ENCODE results near the gene TBC1D14. TPM values are rescaled to one million over a fixed set of nuclear protein-coding genes. Genes with fewer than 3 reads are reported as not detected.

The TBC1D14 gene
- polyA plus RNA-seq, 3 donors: 36.3 to 44.7 (median 39.3) TPM

DNA sequence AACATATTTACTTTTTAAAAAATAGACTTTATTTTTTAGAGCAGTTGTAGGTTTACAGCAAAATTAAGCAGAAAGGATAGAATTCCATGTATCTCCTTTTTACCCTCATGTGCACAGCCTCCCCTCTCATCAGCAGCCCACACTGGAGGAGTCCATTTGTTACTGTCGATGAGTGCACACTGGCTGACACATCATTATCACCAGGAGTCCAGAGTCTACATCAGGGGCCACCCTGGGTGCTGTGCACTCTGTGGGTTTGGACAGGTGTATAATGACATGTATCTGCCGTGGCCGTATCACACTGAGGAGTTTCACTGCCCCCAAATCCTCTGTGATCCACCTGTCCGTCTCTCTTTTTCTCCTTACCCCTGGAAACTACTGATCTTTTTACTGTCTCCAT lies 26.3 kb downstream of the TBC1D14 start:
- peaks cover 56 to 60% of the 10 kb centered on the region in 2 donors for H3K4me1 ChIP-seq (ENCODE audit: control insufficient read depth in 1 of 2, insufficient read depth in 2 of 2, low read length in 2 of 2)
- H3K36me3 ChIP-seq (replicated peaks in 1 of 2; ENCODE audit: control insufficient read depth in 1 of 2, insufficient read depth in 2 of 2, low read length in 2 of 2): peaks cover 0 to 31% of the 10 kb centered on the region in 2 donors
- H3K9me3 ChIP-seq (replicated peaks in 1 of 2; ENCODE audit: control insufficient read depth in 1 of 2, insufficient read depth in 1 of 2, low read length in 2 of 2): no peaks in the 10 kb centered on the region
- H3K79me2 ChIP-seq (ENCODE audit: insufficient read depth, low read length): peaks cover 99% of the 10 kb centered on the region
- TF ChIP-seq, protein P1, sequence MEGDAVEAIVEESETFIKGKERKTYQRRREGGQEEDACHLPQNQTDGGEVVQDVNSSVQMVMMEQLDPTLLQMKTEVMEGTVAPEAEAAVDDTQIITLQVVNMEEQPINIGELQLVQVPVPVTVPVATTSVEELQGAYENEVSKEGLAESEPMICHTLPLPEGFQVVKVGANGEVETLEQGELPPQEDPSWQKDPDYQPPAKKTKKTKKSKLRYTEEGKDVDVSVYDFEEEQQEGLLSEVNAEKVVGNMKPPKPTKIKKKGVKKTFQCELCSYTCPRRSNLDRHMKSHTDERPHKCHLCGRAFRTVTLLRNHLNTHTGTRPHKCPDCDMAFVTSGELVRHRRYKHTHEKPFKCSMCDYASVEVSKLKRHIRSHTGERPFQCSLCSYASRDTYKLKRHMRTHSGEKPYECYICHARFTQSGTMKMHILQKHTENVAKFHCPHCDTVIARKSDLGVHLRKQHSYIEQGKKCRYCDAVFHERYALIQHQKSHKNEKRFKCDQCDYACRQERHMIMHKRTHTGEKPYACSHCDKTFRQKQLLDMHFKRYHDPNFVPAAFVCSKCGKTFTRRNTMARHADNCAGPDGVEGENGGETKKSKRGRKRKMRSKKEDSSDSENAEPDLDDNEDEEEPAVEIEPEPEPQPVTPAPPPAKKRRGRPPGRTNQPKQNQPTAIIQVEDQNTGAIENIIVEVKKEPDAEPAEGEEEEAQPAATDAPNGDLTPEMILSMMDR (IDR thresholded peaks at IDR 0.05): no peak
- H3K4me3 Mint-ChIP-seq: no peak overlapping the region
- peaks cover 0 to 9% (median 3%) of the 10 kb centered on the region in 7 donors for H3K9me3 Mint-ChIP-seq
- H3K36me3 Mint-ChIP-seq: peaks cover 40 to 74% of the 10 kb centered on the region in 2 donors
- H3K27ac Mint-ChIP-seq: peak overlapping the region in 2 of 7 donors; percentile 6
- no peak overlapping the region for H3K4me2 ChIP-seq (replicated peaks; ENCODE audit: extremely low read depth, low read length, poor library complexity, severe bottlenecking)
- no peaks in the 10 kb centered on the region for H3K27me3 ChIP-seq (ENCODE audit: control insufficient read depth in 2 of 2, insufficient read depth in 2 of 2, low read length in 2 of 2)
- H3K27me3 Mint-ChIP-seq (ENCODE audit: low read depth in 3 of 3): peaks cover 0 to 4% (median 0%) of the 10 kb centered on the region in 3 donors
- 100% methylated on average over 1 of the region's 4 CpGs for WGBS (ENCODE audit: insufficient coverage)
- H3K9ac ChIP-seq (ENCODE audit: insufficient read depth, low read length, poor library complexity, severe bottlenecking): no peak overlapping the region
- no peak overlapping the region for H3K27ac ChIP-seq (ENCODE audit: low read depth in 1 of 2, low read length in 2 of 2)
- H2AFZ ChIP-seq (ENCODE audit: insufficient read depth, low read depth, low read length, poor library complexity, severe bottlenecking): no peak overlapping the region
- H3K4me3 ChIP-seq (replicated peaks in 1 of 3; ENCODE audit: low read depth in 2 of 3, low read length in 3 of 3): no peak overlapping the region
- DNase-seq: no peak
- peaks cover 90% of the 10 kb centered on the region for H3K4me1 Mint-ChIP-seq
- peaks cover 49% of the 10 kb centered on the region for H4K20me1 ChIP-seq (ENCODE audit: insufficient read depth, low read length)
- intact Hi-C loops (cut with micrococcal nuclease): no loop called here

DNA sequence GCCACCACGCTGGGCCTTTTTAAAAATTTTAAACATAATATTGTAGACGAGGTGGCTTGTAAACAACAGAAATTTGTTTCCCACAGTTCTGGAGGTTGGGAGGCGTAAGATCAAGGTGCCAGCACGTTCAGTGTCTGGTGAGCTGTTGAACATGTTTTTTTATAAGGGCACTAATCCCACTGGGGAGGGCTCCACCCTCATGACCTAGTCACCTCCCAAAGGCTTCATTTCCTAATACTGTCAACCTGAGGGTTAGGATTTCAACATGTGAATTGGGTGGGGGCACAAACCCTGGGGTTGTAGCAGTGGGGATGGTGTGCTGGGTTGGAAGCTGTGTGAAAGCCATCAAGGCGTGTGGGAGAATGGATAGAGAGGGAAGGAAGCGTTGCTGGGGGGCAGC lies 27.6 kb downstream of the TBC1D14 start:
- 75% methylated on average over 3 of the region's 6 CpGs for WGBS (ENCODE audit: insufficient coverage)
- Mint-ChIP-seq H3K27ac (peak overlapping the region in 5 of 7 donors; percentile 83 to 96 (median 88)), H3K36me3 (peaks cover 29 to 62% of the 10 kb centered on the region in 2 donors), H3K27me3 (ENCODE audit: low read depth in 3 of 3) (peaks cover 0 to 4% (median 0%) of the 10 kb centered on the region in 3 donors), H3K4me1 (peaks cover 88% of the 10 kb centered on the region), H3K4me3 (no peak overlapping the region), H3K9me3 (peaks cover 0 to 9% (median 3%) of the 10 kb centered on the region in 7 donors)
- no peaks in the 10 kb centered on the region for H3K9me3 ChIP-seq (replicated peaks in 1 of 2; ENCODE audit: control insufficient read depth in 1 of 2, insufficient read depth in 1 of 2, low read length in 2 of 2)
- no peak overlapping the region for H2AFZ ChIP-seq (ENCODE audit: insufficient read depth, low read depth, low read length, poor library complexity, severe bottlenecking)
- peaks cover 0 to 20% of the 10 kb centered on the region in 2 donors for H3K36me3 ChIP-seq (replicated peaks in 1 of 2; ENCODE audit: control insufficient read depth in 1 of 2, insufficient read depth in 2 of 2, low read length in 2 of 2)
- H3K4me2 ChIP-seq (replicated peaks; ENCODE audit: extremely low read depth, low read length, poor library complexity, severe bottlenecking): no peak overlapping the region
- TF ChIP-seq, protein P1 (IDR thresholded peaks at IDR 0.05): no peak
- no peaks in the 10 kb centered on the region for H3K27me3 ChIP-seq (ENCODE audit: control insufficient read depth in 2 of 2, insufficient read depth in 2 of 2, low read length in 2 of 2)
- peaks cover 86% of the 10 kb centered on the region for H3K79me2 ChIP-seq (ENCODE audit: insufficient read depth, low read length)
- H3K27ac ChIP-seq (ENCODE audit: low read depth in 1 of 2, low read length in 2 of 2): peak overlapping the region; percentile 75 to 85
- H3K4me3 ChIP-seq (replicated peaks in 1 of 3; ENCODE audit: low read depth in 2 of 3, low read length in 3 of 3): peak overlapping the region in 1 of 3 experiments; percentile 66
- no peak overlapping the region for H3K9ac ChIP-seq (ENCODE audit: insufficient read depth, low read length, poor library complexity, severe bottlenecking)
- H3K4me1 ChIP-seq (ENCODE audit: control insufficient read depth in 1 of 2, insufficient read depth in 2 of 2, low read length in 2 of 2): peaks cover 63 to 66% of the 10 kb centered on the region in 2 donors
- DNase-seq: no peak
- H4K20me1 ChIP-seq (ENCODE audit: insufficient read depth, low read length): peaks cover 37% of the 10 kb centered on the region
- intact Hi-C loops (cut with micrococcal nuclease): no loop called here

Data from CD14-positive monocyte (primary cell).